HFFc6 (cell line): Measurements from ENCODE around the gene CEMP1. TPM values are rescaled to one million over a fixed set of nuclear protein-coding genes. Genes with fewer than 3 reads are reported as not detected.
"Not testable (repeated sequence)": the region's sequence is repeated elsewhere in the genome, so short reads cannot be mapped to it uniquely, and the experiment has no call there.

Experiments used
- DNase-seq: peaks from one replicate; pipeline ENCODE4 v3.0.0-alpha.2; 2018
- H3K27ac Mint-ChIP-seq: 2 replicates; pipeline ENCODE4 v1.8.0; 2020; ENCODE audit warnings: mild to moderate bottlenecking, mixed read lengths
- H3K27me3 Mint-ChIP-seq: 2 replicates; pipeline ENCODE4 v1.8.0; 2021; ENCODE audit warnings: mild to moderate bottlenecking, moderate library complexity, mixed read lengths; ENCODE audit not compliant: insufficient read depth
- H3K36me3 Mint-ChIP-seq: 2 replicates; pipeline ENCODE4 v1.8.0; 2021; ENCODE audit warnings: low read depth, mixed read lengths
- H3K4me1 Mint-ChIP-seq: 2 replicates; pipeline ENCODE4 v1.8.0; 2020; ENCODE audit warnings: low read depth, mixed read lengths
- H3K4me3 Mint-ChIP-seq: 2 replicates; pipeline ENCODE4 v1.8.0; 2020; ENCODE audit warnings: mild to moderate bottlenecking, moderate library complexity, mixed read lengths
- H3K9me3 Mint-ChIP-seq: 2 replicates; pipeline ENCODE4 v1.8.0; 2020; ENCODE audit warnings: mild to moderate bottlenecking, mixed read lengths
- CTCF ChIP-seq: fragments of 200-600 bp; sonication (generic); IDR thresholded peaks from 2 replicates; pipeline ENCODE4 v1.5.0; 2021; ENCODE audit warnings: antibody characterized with exemption, mild to moderate bottlenecking
- total RNA-seq, 6 experiments: library from RNA; stranded (reverse); fragmentation: NEBNext Ultra II Directional; extraction: Animal tissue kit (Norgen Biotek cat#: 25700); gene quantifications; 2 replicates in 1 of 6; 3 replicates in 5 of 6; pipeline ENCODE4 v1.2.3, GENCODE V29; 2021

CEMP1 gene
- total RNA-seq, 6 experiments from 2014 or later = not detected

GRCh38 chr16:2554709-2555425 lies 23.7 kb upstream of the CEMP1 start:
- not testable (repeated sequence) for H3K27me3 Mint-ChIP-seq, H3K4me3 Mint-ChIP-seq, DNase-seq, H3K9me3 Mint-ChIP-seq, H3K27ac Mint-ChIP-seq, H3K4me1 Mint-ChIP-seq, H3K36me3 Mint-ChIP-seq

- H3K9me3 Mint-ChIP-seq, H3K27me3 Mint-ChIP-seq, DNase-seq, H3K4me1 Mint-ChIP-seq, H3K27ac Mint-ChIP-seq, H3K4me3 Mint-ChIP-seq, H3K36me3 Mint-ChIP-seq: not testable (repeated sequence)
- peak; percentile 45 for TF ChIP-seq CTCF
Observed at GRCh38 chr16:2551420-2551889, 20.2 kb upstream of the CEMP1 start.

- not testable (repeated sequence) for H3K36me3 Mint-ChIP-seq, H3K27ac Mint-ChIP-seq, H3K9me3 Mint-ChIP-seq, H3K4me1 Mint-ChIP-seq, H3K27me3 Mint-ChIP-seq, DNase-seq, H3K4me3 Mint-ChIP-seq
Observed at GRCh38 chr16:2550283-2550878, 19.2 kb upstream of the CEMP1 start.

- not testable (repeated sequence) for DNase-seq, H3K9me3 Mint-ChIP-seq, H3K4me3 Mint-ChIP-seq, H3K27ac Mint-ChIP-seq, H3K36me3 Mint-ChIP-seq, H3K27me3 Mint-ChIP-seq
- H3K4me1 Mint-ChIP-seq = peaks cover 23% of the 10 kb centered on the region
Observed at GRCh38 chr16:2543771-2544170, 12.6 kb upstream of the CEMP1 start.

- H3K27me3 Mint-ChIP-seq, H3K27ac Mint-ChIP-seq: not testable (repeated sequence)
Observed at GRCh38 chr16:2541409-2541808, 10.2 kb upstream of the CEMP1 start.

GRCh38 chr16:2540912-2541311 lies 9.7 kb upstream of the CEMP1 start:
- peak overlapping the region; percentile 50; the same call in 1 of the 2 replicates for H3K27ac Mint-ChIP-seq
- not testable (repeated sequence) for H3K9me3 Mint-ChIP-seq, DNase-seq, H3K27me3 Mint-ChIP-seq, H3K4me3 Mint-ChIP-seq
- peaks cover 42% of the 10 kb centered on the region for H3K4me1 Mint-ChIP-seq
- peaks cover 15% of the 10 kb centered on the region for H3K36me3 Mint-ChIP-seq

More at GRCh38 chr16:2541409-2541808, 10.2 kb upstream of the CEMP1 start:
- Mint-ChIP-seq H3K4me1 (peaks cover 37% of the 10 kb centered on the region), H3K36me3 (peaks cover 13% of the 10 kb centered on the region)
- not testable (repeated sequence) for H3K9me3 Mint-ChIP-seq, H3K4me3 Mint-ChIP-seq, DNase-seq

GRCh38 chr16:2539845-2540458 lies 8.7 kb upstream of the CEMP1 start:
- not testable (repeated sequence) for H3K9me3 Mint-ChIP-seq, H3K27me3 Mint-ChIP-seq, H3K27ac Mint-ChIP-seq, DNase-seq
- Mint-ChIP-seq H3K4me3 (peak overlapping the region; percentile 87), H3K4me1 (peaks cover 51% of the 10 kb centered on the region), H3K36me3 (peaks cover 15% of the 10 kb centered on the region)
- peak; percentile 66 for TF ChIP-seq CTCF

- Mint-ChIP-seq H3K4me1 (peaks cover 55% of the 10 kb centered on the region), H3K27ac (peak overlapping the region; percentile 20; the same call in 1 of the 2 replicates), H3K4me3 (peak overlapping the region; percentile 87), H3K36me3 (peaks cover 15% of the 10 kb centered on the region)
- DNase-seq, H3K9me3 Mint-ChIP-seq, H3K27me3 Mint-ChIP-seq: not testable (repeated sequence)
Observed at GRCh38 chr16:2539192-2539844, 8.1 kb upstream of the CEMP1 start.
